ENCODE data around the gene FIBP.
"Not testable (repeated sequence)": the region's sequence is repeated elsewhere in the genome, so short reads cannot be mapped to it uniquely, and the experiment has no call there.

The FIBP gene

GRCh38 chr11:65898656-65899355, 10.5 kb upstream of the FIBP start:
- Histone ChIP-seq H3K27ac (ENCODE audit: low read length) (no peak overlapping the region), H3K9ac (ENCODE audit: low read length in 2 of 2) (no peak overlapping the region), H3K36me3 (ENCODE audit: control insufficient read depth in 2 of 2, insufficient read depth in 2 of 2, low read length in 2 of 2) (no peaks in the 10 kb centered on the region), H3K4me1 (ENCODE audit: control insufficient read depth, insufficient read depth, low read length) (peaks cover 21% of the 10 kb centered on the region), H3K27me3 (ENCODE audit: control insufficient read depth in 1 of 2, insufficient read depth in 2 of 2, low read length in 2 of 2) (peaks cover 0 to 11% of the 10 kb centered on the region in 2 donors), H3K4me3 (ENCODE audit: low read length in 2 of 2) (peak overlapping the region; percentile 37 to 69), H3K9me3 (ENCODE audit: control insufficient read depth in 2 of 2, low read length in 2 of 2) (no peaks in the 10 kb centered on the region)

- Histone ChIP-seq H3K4me3 (ENCODE audit: low read length in 2 of 2) (no peak overlapping the region), H3K9me3 (ENCODE audit: control insufficient read depth in 2 of 2, low read length in 2 of 2) (no peaks in the 10 kb centered on the region), H3K9ac (ENCODE audit: low read length in 2 of 2) (no peak overlapping the region), H3K27ac (ENCODE audit: low read length) (no peak overlapping the region), H3K27me3 (ENCODE audit: control insufficient read depth in 1 of 2, insufficient read depth in 2 of 2, low read length in 2 of 2) (peaks cover 0 to 11% of the 10 kb centered on the region in 2 donors), H3K4me1 (ENCODE audit: control insufficient read depth, insufficient read depth, low read length) (peaks cover 36% of the 10 kb centered on the region), H3K36me3 (ENCODE audit: control insufficient read depth in 2 of 2, insufficient read depth in 2 of 2, low read length in 2 of 2) (no peaks in the 10 kb centered on the region)
These were observed 8.8 kb upstream of the FIBP start for GRCh38 chr11:65897020-65897471.

- Histone ChIP-seq H3K9me3 (ENCODE audit: control insufficient read depth in 2 of 2, low read length in 2 of 2) (no peaks in the 10 kb centered on the region), H3K9ac (ENCODE audit: low read length in 2 of 2) (no peak overlapping the region), H3K4me3 (ENCODE audit: low read length in 2 of 2) (no peak overlapping the region), H3K27me3 (ENCODE audit: control insufficient read depth in 1 of 2, insufficient read depth in 2 of 2, low read length in 2 of 2) (peaks cover 0 to 11% of the 10 kb centered on the region in 2 donors), H3K27ac (ENCODE audit: low read length) (no peak overlapping the region), H3K4me1 (ENCODE audit: control insufficient read depth, insufficient read depth, low read length) (peaks cover 42% of the 10 kb centered on the region), H3K36me3 (ENCODE audit: control insufficient read depth in 2 of 2, insufficient read depth in 2 of 2, low read length in 2 of 2) (no peaks in the 10 kb centered on the region)
These were observed 8.0 kb upstream of the FIBP start for GRCh38 chr11:65896034-65896999.

GRCh38 chr11:65895482-65895981, 7.3 kb upstream of the FIBP start:
- H3K27ac ChIP-seq (ENCODE audit: low read length), result no peak overlapping the region
- peaks cover 0 to 11% of the 10 kb centered on the region in 2 donors for H3K27me3 ChIP-seq (ENCODE audit: control insufficient read depth in 1 of 2, insufficient read depth in 2 of 2, low read length in 2 of 2)
- no peak overlapping the region for H3K9ac ChIP-seq (ENCODE audit: low read length in 2 of 2)
- no peak overlapping the region for H3K4me3 ChIP-seq (ENCODE audit: low read length in 2 of 2)
- H3K9me3 ChIP-seq (ENCODE audit: control insufficient read depth in 2 of 2, low read length in 2 of 2), result no peaks in the 10 kb centered on the region
- H3K4me1 ChIP-seq (ENCODE audit: control insufficient read depth, insufficient read depth, low read length), result peaks cover 45% of the 10 kb centered on the region
- no peaks in the 10 kb centered on the region for H3K36me3 ChIP-seq (ENCODE audit: control insufficient read depth in 2 of 2, insufficient read depth in 2 of 2, low read length in 2 of 2)

GRCh38 chr11:65894034-65894591, 5.8 kb upstream of the FIBP start:
- no peaks in the 10 kb centered on the region for H3K9me3 ChIP-seq (ENCODE audit: control insufficient read depth in 2 of 2, low read length in 2 of 2)
- peaks cover 0 to 2% of the 10 kb centered on the region in 2 donors for H3K27me3 ChIP-seq (ENCODE audit: control insufficient read depth in 1 of 2, insufficient read depth in 2 of 2, low read length in 2 of 2)
- peaks cover 44% of the 10 kb centered on the region for H3K4me1 ChIP-seq (ENCODE audit: control insufficient read depth, insufficient read depth, low read length)
- no peak overlapping the region for H3K4me3 ChIP-seq (ENCODE audit: low read length in 2 of 2)
- peak overlapping the region; percentile 85 for H3K27ac ChIP-seq (ENCODE audit: low read length)
- no peaks in the 10 kb centered on the region for H3K36me3 ChIP-seq (ENCODE audit: control insufficient read depth in 2 of 2, insufficient read depth in 2 of 2, low read length in 2 of 2)
- peak overlapping the region in 1 of 2 donors; percentile 74 for H3K9ac ChIP-seq (ENCODE audit: low read length in 2 of 2)

GRCh38 chr11:65892661-65893317, 4.5 kb upstream of the FIBP start:
- Histone ChIP-seq H3K9me3 (ENCODE audit: control insufficient read depth in 2 of 2, low read length in 2 of 2) (no peaks in the 10 kb centered on the region), H3K9ac (ENCODE audit: low read length in 2 of 2) (no peak overlapping the region), H3K27me3 (ENCODE audit: control insufficient read depth in 1 of 2, insufficient read depth in 2 of 2, low read length in 2 of 2) (no peaks in the 10 kb centered on the region), H3K36me3 (ENCODE audit: control insufficient read depth in 2 of 2, insufficient read depth in 2 of 2, low read length in 2 of 2) (no peaks in the 10 kb centered on the region), H3K27ac (ENCODE audit: low read length) (peak overlapping the region; percentile 99), H3K4me1 (ENCODE audit: control insufficient read depth, insufficient read depth, low read length) (peaks cover 55% of the 10 kb centered on the region), H3K4me3 (ENCODE audit: low read length in 2 of 2) (peak overlapping the region; percentile 18 to 93)

- peaks cover 61% of the 10 kb centered on the region for H3K4me1 ChIP-seq (ENCODE audit: control insufficient read depth, insufficient read depth, low read length)
- peak overlapping the region; percentile 75 to 80 for H3K9ac ChIP-seq (ENCODE audit: low read length in 2 of 2)
- H3K27me3 ChIP-seq (ENCODE audit: control insufficient read depth in 1 of 2, insufficient read depth in 2 of 2, low read length in 2 of 2); H3K9me3 ChIP-seq (ENCODE audit: control insufficient read depth in 2 of 2, low read length in 2 of 2); H3K36me3 ChIP-seq (ENCODE audit: control insufficient read depth in 2 of 2, insufficient read depth in 2 of 2, low read length in 2 of 2): not testable (repeated sequence)
- H3K27ac ChIP-seq (ENCODE audit: low read length), result peak overlapping the region; percentile 99
- peak overlapping the region; percentile 73 to 93 for H3K4me3 ChIP-seq (ENCODE audit: low read length in 2 of 2)
These were observed 3.9 kb upstream of the FIBP start for GRCh38 chr11:65892137-65892540.

GRCh38 chr11:65891219-65892136, 3.2 kb upstream of the FIBP start:
- peaks cover 64% of the 10 kb centered on the region for H3K4me1 ChIP-seq (ENCODE audit: control insufficient read depth, insufficient read depth, low read length)
- H3K27me3 ChIP-seq (ENCODE audit: control insufficient read depth in 1 of 2, insufficient read depth in 2 of 2, low read length in 2 of 2), result no peaks in the 10 kb centered on the region
- H3K36me3 ChIP-seq (ENCODE audit: control insufficient read depth in 2 of 2, insufficient read depth in 2 of 2, low read length in 2 of 2), result peaks cover 0 to 4% of the 10 kb centered on the region in 2 donors
- H3K9ac ChIP-seq (ENCODE audit: low read length in 2 of 2), result peak overlapping the region; percentile 75 to 80
- peak overlapping the region; percentile 73 to 93 for H3K4me3 ChIP-seq (ENCODE audit: low read length in 2 of 2)
- H3K27ac ChIP-seq (ENCODE audit: low read length), result peak overlapping the region; percentile 99
- no peaks in the 10 kb centered on the region for H3K9me3 ChIP-seq (ENCODE audit: control insufficient read depth in 2 of 2, low read length in 2 of 2)

GRCh38 chr11:65890324-65891218, 2.3 kb upstream of the FIBP start, which contains the start of gene CCDC85B:
Gene CCDC85B (plus strand): TSS chr11:65890673. CDS start chr11:65890784, 111 bp downstream.
- Histone ChIP-seq H3K27me3 (ENCODE audit: control insufficient read depth in 1 of 2, insufficient read depth in 2 of 2, low read length in 2 of 2) (no peaks in the 10 kb centered on the region), H3K27ac (ENCODE audit: low read length) (peak within 1 kb of the TSS; percentile 99), H3K36me3 (ENCODE audit: control insufficient read depth in 2 of 2, insufficient read depth in 2 of 2, low read length in 2 of 2) (peaks cover 4 to 8% of the 10 kb centered on the region in 2 donors), H3K9ac (ENCODE audit: low read length in 2 of 2) (peak within 1 kb of the TSS; percentile 91 to 92), H3K4me1 (ENCODE audit: control insufficient read depth, insufficient read depth, low read length) (peaks cover 64% of the 10 kb centered on the region), H3K4me3 (ENCODE audit: low read length in 2 of 2) (peak within 1 kb of the TSS; percentile 73 to 93), H3K9me3 (ENCODE audit: control insufficient read depth in 2 of 2, low read length in 2 of 2) (no peaks in the 10 kb centered on the region)
